ENCODE data around the gene ZSCAN2. TPM values are rescaled to one million over a fixed set of nuclear protein-coding genes. Genes with fewer than 3 reads are reported as not detected.

ZSCAN2 gene
- total RNA-seq, 1 donor = 14.1 TPM

GRCh38 chr15:84611631-84612030 lies 10.8 kb downstream of the ZSCAN2 start:
- no peak overlapping the region for H3K4me3 ChIP-seq (ENCODE audit: insufficient read depth, low read length)
- peaks cover 8% of the 10 kb centered on the region for H3K36me3 ChIP-seq (ENCODE audit: insufficient read depth, low read length)
- H4K20me1 ChIP-seq (ENCODE audit: insufficient read depth, low read length) = peaks cover 6% of the 10 kb centered on the region
- peak; percentile 89 for DNase-seq (ENCODE audit: insufficient read length, low spot score, missing footprints)
- TF ChIP-seq CTCF (IDR thresholded peaks at IDR 0.05; ENCODE audit: extremely low read depth, low read depth, low read length) = no peak
- H2AFZ ChIP-seq (ENCODE audit: low read length) = no peak overlapping the region
- H3K4me1 ChIP-seq (ENCODE audit: insufficient read depth, low read length) = no peaks in the 10 kb centered on the region
- no peak overlapping the region for H3K4me2 ChIP-seq (ENCODE audit: insufficient read depth, low read length)
- H3K9me3 ChIP-seq (ENCODE audit: low read depth, low read length) = no peaks in the 10 kb centered on the region
- H3K27ac ChIP-seq (ENCODE audit: low read depth, low read length) = no peak overlapping the region
- H3K27me3 ChIP-seq (ENCODE audit: insufficient read depth, low read length) = no peaks in the 10 kb centered on the region
- H3K79me2 ChIP-seq (ENCODE audit: insufficient read depth, low read length) = peaks cover 6% of the 10 kb centered on the region

- Histone ChIP-seq H3K27ac (ENCODE audit: low read depth, low read length) (no peak overlapping the region), H3K4me1 (ENCODE audit: insufficient read depth, low read length) (no peaks in the 10 kb centered on the region), H3K4me2 (ENCODE audit: insufficient read depth, low read length) (no peak overlapping the region), H3K27me3 (ENCODE audit: insufficient read depth, low read length) (no peaks in the 10 kb centered on the region), H3K36me3 (ENCODE audit: insufficient read depth, low read length) (peaks cover 7% of the 10 kb centered on the region), H3K9me3 (ENCODE audit: low read depth, low read length) (peaks cover 12% of the 10 kb centered on the region), H3K79me2 (ENCODE audit: insufficient read depth, low read length) (peaks cover 3% of the 10 kb centered on the region), H2AFZ (ENCODE audit: low read length) (no peak overlapping the region), H3K4me3 (ENCODE audit: insufficient read depth, low read length) (no peak overlapping the region), H4K20me1 (ENCODE audit: insufficient read depth, low read length) (peaks cover 5% of the 10 kb centered on the region)
- no peak for DNase-seq (ENCODE audit: insufficient read length, low spot score, missing footprints)
- TF ChIP-seq CTCF (IDR thresholded peaks at IDR 0.05; ENCODE audit: extremely low read depth, low read depth, low read length) = no peak
Measured at GRCh38 chr15:84616235-84616634, 15.4 kb downstream of the ZSCAN2 start.

GRCh38 chr15:84620626-84621025 lies 19.8 kb downstream of the ZSCAN2 start:
- H3K27ac ChIP-seq (ENCODE audit: low read depth, low read length) = no peak overlapping the region
- no peaks in the 10 kb centered on the region for H3K27me3 ChIP-seq (ENCODE audit: insufficient read depth, low read length)
- peaks cover 21% of the 10 kb centered on the region for H3K36me3 ChIP-seq (ENCODE audit: insufficient read depth, low read length)
- no peak for DNase-seq (ENCODE audit: insufficient read length, low spot score, missing footprints)
- no peak for TF ChIP-seq CTCF (IDR thresholded peaks at IDR 0.05; ENCODE audit: extremely low read depth, low read depth, low read length)
- H3K9me3 ChIP-seq (ENCODE audit: low read depth, low read length) = peaks cover 25% of the 10 kb centered on the region
- H2AFZ ChIP-seq (ENCODE audit: low read length) = no peak overlapping the region
- H3K79me2 ChIP-seq (ENCODE audit: insufficient read depth, low read length) = no peaks in the 10 kb centered on the region
- H3K4me1 ChIP-seq (ENCODE audit: insufficient read depth, low read length) = no peaks in the 10 kb centered on the region
- H4K20me1 ChIP-seq (ENCODE audit: insufficient read depth, low read length) = no peaks in the 10 kb centered on the region
- no peak overlapping the region for H3K4me2 ChIP-seq (ENCODE audit: insufficient read depth, low read length)
- H3K4me3 ChIP-seq (ENCODE audit: insufficient read depth, low read length) = no peak overlapping the region

- Histone ChIP-seq H3K79me2 (ENCODE audit: insufficient read depth, low read length) (no peaks in the 10 kb centered on the region), H3K4me1 (ENCODE audit: insufficient read depth, low read length) (no peaks in the 10 kb centered on the region), H3K27me3 (ENCODE audit: insufficient read depth, low read length) (no peaks in the 10 kb centered on the region), H3K36me3 (ENCODE audit: insufficient read depth, low read length) (peaks cover 21% of the 10 kb centered on the region), H4K20me1 (ENCODE audit: insufficient read depth, low read length) (no peaks in the 10 kb centered on the region), H3K9me3 (ENCODE audit: low read depth, low read length) (peaks cover 25% of the 10 kb centered on the region), H3K27ac (ENCODE audit: low read depth, low read length) (no peak overlapping the region), H3K4me3 (ENCODE audit: insufficient read depth, low read length) (no peak overlapping the region), H3K4me2 (ENCODE audit: insufficient read depth, low read length) (no peak overlapping the region), H2AFZ (ENCODE audit: low read length) (no peak overlapping the region)
- DNase-seq (ENCODE audit: insufficient read length, low spot score, missing footprints) = no peak
- no peak for TF ChIP-seq CTCF (IDR thresholded peaks at IDR 0.05; ENCODE audit: extremely low read depth, low read depth, low read length)
Measured at GRCh38 chr15:84621358-84621979, 20.7 kb downstream of the ZSCAN2 start.
